Measurements from ENCODE around the gene C15orf62.

DNA sequence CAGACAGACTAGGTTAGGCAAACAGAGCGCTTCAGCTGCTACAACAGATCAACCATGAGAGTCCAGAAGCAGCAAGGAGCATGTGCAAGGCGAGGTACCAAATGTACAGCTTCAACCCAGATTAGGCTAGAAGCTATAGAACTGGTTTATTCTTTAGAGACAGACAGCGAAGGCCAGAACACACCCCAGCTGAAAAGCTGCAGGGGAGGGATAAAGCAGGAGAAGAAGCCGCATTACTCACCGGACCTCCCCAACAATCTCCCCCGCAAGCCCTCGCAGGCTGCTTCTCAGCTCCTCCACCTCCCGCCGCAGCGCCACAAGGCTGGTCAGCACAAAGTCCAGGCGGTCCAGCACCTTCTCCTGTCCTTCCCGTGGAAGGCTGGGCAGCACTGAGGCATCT is 18.0 kb upstream of the C15orf62 start:
- no peak for TF ChIP-seq POLR2A (IDR thresholded peaks at IDR 0.05)
- TF ChIP-seq, protein P1, sequence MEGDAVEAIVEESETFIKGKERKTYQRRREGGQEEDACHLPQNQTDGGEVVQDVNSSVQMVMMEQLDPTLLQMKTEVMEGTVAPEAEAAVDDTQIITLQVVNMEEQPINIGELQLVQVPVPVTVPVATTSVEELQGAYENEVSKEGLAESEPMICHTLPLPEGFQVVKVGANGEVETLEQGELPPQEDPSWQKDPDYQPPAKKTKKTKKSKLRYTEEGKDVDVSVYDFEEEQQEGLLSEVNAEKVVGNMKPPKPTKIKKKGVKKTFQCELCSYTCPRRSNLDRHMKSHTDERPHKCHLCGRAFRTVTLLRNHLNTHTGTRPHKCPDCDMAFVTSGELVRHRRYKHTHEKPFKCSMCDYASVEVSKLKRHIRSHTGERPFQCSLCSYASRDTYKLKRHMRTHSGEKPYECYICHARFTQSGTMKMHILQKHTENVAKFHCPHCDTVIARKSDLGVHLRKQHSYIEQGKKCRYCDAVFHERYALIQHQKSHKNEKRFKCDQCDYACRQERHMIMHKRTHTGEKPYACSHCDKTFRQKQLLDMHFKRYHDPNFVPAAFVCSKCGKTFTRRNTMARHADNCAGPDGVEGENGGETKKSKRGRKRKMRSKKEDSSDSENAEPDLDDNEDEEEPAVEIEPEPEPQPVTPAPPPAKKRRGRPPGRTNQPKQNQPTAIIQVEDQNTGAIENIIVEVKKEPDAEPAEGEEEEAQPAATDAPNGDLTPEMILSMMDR (IDR thresholded peaks at IDR 0.05): no peak

Measured in prostate gland (tissue), 2 donors.